HEK293 (cell line): ENCODE results near the gene GPN3.

ENCODE experiments used
- BCL11B ChIP-seq: fragments of 450-650 bp; formaldehyde crosslinking; IDR thresholded peaks from 2 replicates; pipeline ENCODE4 v1.5.1; 2016; ENCODE audit warnings: low read depth, missing biosample characterization, missing genetic modification characterization
- FEZF1 ChIP-seq: fragments of 450-650 bp; formaldehyde crosslinking; IDR thresholded peaks from 2 replicates; pipeline ENCODE4 v1.5.1; 2016; ENCODE audit warnings: missing biosample characterization, missing genetic modification characterization
- HOXC10 ChIP-seq: sonication (generic); formaldehyde crosslinking; IDR thresholded peaks from 2 replicates; pipeline ENCODE4 v1.8.1; 2023; ENCODE audit warnings: mild to moderate bottlenecking, missing genetic modification reagents
- RBAK ChIP-seq: fragments of 450-650 bp; formaldehyde crosslinking; IDR thresholded peaks from 2 replicates; pipeline ENCODE4 v1.5.1; 2016; ENCODE audit warnings: missing biosample characterization, missing genetic modification characterization
- ZBTB17 ChIP-seq: fragments of 450-650 bp; formaldehyde crosslinking; IDR thresholded peaks from 2 replicates; pipeline ENCODE4 v1.5.1; 2016; ENCODE audit warnings: missing biosample characterization, missing genetic modification characterization
- ZBTB21 ChIP-seq: fragments of 450-650 bp; formaldehyde crosslinking; IDR thresholded peaks from 2 replicates; pipeline ENCODE4 v1.5.1; 2017; ENCODE audit warnings: missing biosample characterization, missing genetic modification characterization
- ZEB2 ChIP-seq: fragments of 450-650 bp; formaldehyde crosslinking; IDR thresholded peaks from 2 replicates; pipeline ENCODE4 v1.5.1; 2016; ENCODE audit warnings: missing biosample characterization, missing genetic modification characterization
- ZFP37 ChIP-seq: fragments of 450-650 bp; formaldehyde crosslinking; IDR thresholded peaks from 2 replicates; pipeline ENCODE4 v1.5.1; 2016; ENCODE audit warnings: missing biosample characterization, missing genetic modification characterization
- ZFP69B ChIP-seq: fragments of 450-650 bp; formaldehyde crosslinking; IDR thresholded peaks from 2 replicates; pipeline ENCODE4 v1.5.1; 2016; ENCODE audit warnings: missing biosample characterization, missing genetic modification characterization
- ZNF121 ChIP-seq: fragments of 450-650 bp; formaldehyde crosslinking; IDR thresholded peaks from 2 replicates; pipeline ENCODE4 v1.5.1; 2016; ENCODE audit warnings: missing biosample characterization, missing genetic modification characterization
- ZNF148 ChIP-seq: fragments of 450-650 bp; formaldehyde crosslinking; IDR thresholded peaks from 2 replicates; pipeline ENCODE4 v1.5.0; 2017; ENCODE audit warnings: missing biosample characterization, missing genetic modification characterization, borderline replicate concordance
- ZNF157 ChIP-seq: fragments of 450-650 bp; formaldehyde crosslinking; IDR thresholded peaks from 2 replicates; pipeline ENCODE4 v1.5.1; 2016; ENCODE audit warnings: missing biosample characterization, missing genetic modification characterization
- ZNF19 ChIP-seq: fragments of 450-650 bp; formaldehyde crosslinking; IDR thresholded peaks from 2 replicates; pipeline ENCODE4; 2016; ENCODE audit warnings: missing biosample characterization, missing genetic modification characterization, low read depth
- ZNF223 ChIP-seq: fragments of 450-650 bp; formaldehyde crosslinking; IDR thresholded peaks from 2 replicates; pipeline ENCODE4 v1.5.1; 2016; ENCODE audit warnings: missing biosample characterization, missing genetic modification characterization
- ZNF23 ChIP-seq: fragments of 450-650 bp; formaldehyde crosslinking; IDR thresholded peaks from 2 replicates; pipeline ENCODE4 v1.5.1; 2016; ENCODE audit warnings: missing biosample characterization, missing genetic modification characterization, borderline replicate concordance
- ZNF248 ChIP-seq: fragments of 450-650 bp; formaldehyde crosslinking; IDR thresholded peaks from 2 replicates; pipeline ENCODE4 v1.5.1; 2017; ENCODE audit warnings: missing biosample characterization, missing genetic modification characterization
- ZNF302 ChIP-seq: fragments of 450-650 bp; formaldehyde crosslinking; IDR thresholded peaks from 2 replicates; pipeline ENCODE4 v1.5.1; 2016; ENCODE audit warnings: missing biosample characterization, missing genetic modification characterization, low read depth
- ZNF324 ChIP-seq: fragments of 450-650 bp; formaldehyde crosslinking; IDR thresholded peaks from 2 replicates; pipeline ENCODE4 v1.5.1; 2016; ENCODE audit warnings: missing biosample characterization, missing genetic modification characterization
- ZNF341 ChIP-seq: fragments of 450-650 bp; formaldehyde crosslinking; IDR thresholded peaks from 2 replicates; pipeline ENCODE4; 2016; ENCODE audit warnings: low read depth, missing biosample characterization, missing genetic modification characterization
- ZNF350 ChIP-seq: fragments of 450-650 bp; formaldehyde crosslinking; IDR thresholded peaks from 2 replicates; pipeline ENCODE4 v1.5.0; 2017; ENCODE audit warnings: missing biosample characterization, mild to moderate bottlenecking, missing genetic modification characterization
- ZNF366 ChIP-seq: fragments of 450-650 bp; formaldehyde crosslinking; conservative IDR thresholded peaks from 2 replicates; pipeline ENCODE4 v1.5.1; 2016; ENCODE audit warnings: missing biosample characterization, missing genetic modification characterization
- ZNF404 ChIP-seq: fragments of 450-650 bp; formaldehyde crosslinking; IDR thresholded peaks from 2 replicates; pipeline ENCODE4 v1.5.1; 2017; ENCODE audit warnings: missing biosample characterization, missing genetic modification characterization
- ZNF423 ChIP-seq: fragments of 450-650 bp; formaldehyde crosslinking; IDR thresholded peaks from 2 replicates; pipeline ENCODE4 v1.5.1; 2016; ENCODE audit warnings: missing biosample characterization, missing genetic modification characterization
- ZNF521 ChIP-seq: fragments of 450-650 bp; formaldehyde crosslinking; IDR thresholded peaks from 2 replicates; pipeline ENCODE4 v1.5.1; 2017; ENCODE audit warnings: missing biosample characterization, mild to moderate bottlenecking, missing genetic modification characterization
- ZNF548 ChIP-seq: fragments of 450-650 bp; formaldehyde crosslinking; IDR thresholded peaks from 2 replicates; pipeline ENCODE4 v1.5.1; 2016; ENCODE audit warnings: missing biosample characterization, missing genetic modification characterization
- ZNF555 ChIP-seq: fragments of 450-650 bp; formaldehyde crosslinking; conservative IDR thresholded peaks from 2 replicates; pipeline ENCODE4 v1.5.1; 2017; ENCODE audit warnings: missing biosample characterization, mild to moderate bottlenecking, missing genetic modification characterization, inconsistent platforms
- ZNF560 ChIP-seq: fragments of 450-650 bp; formaldehyde crosslinking; IDR thresholded peaks from 2 replicates; pipeline ENCODE4 v1.5.1; 2017; ENCODE audit warnings: missing biosample characterization, missing genetic modification characterization, borderline replicate concordance
- ZNF624 ChIP-seq: fragments of 450-650 bp; formaldehyde crosslinking; IDR thresholded peaks from 2 replicates; pipeline ENCODE4 v1.5.1; 2017; ENCODE audit warnings: missing biosample characterization, missing genetic modification characterization
- ZNF629 ChIP-seq: fragments of 450-650 bp; formaldehyde crosslinking; IDR thresholded peaks from 2 replicates; pipeline ENCODE4 v1.5.1; 2017; ENCODE audit warnings: missing biosample characterization, missing genetic modification characterization
- ZNF677 ChIP-seq: fragments of 450-650 bp; IDR thresholded peaks from 2 replicates; pipeline ENCODE4 v1.5.0; 2018; ENCODE audit warnings: missing biosample characterization, mild to moderate bottlenecking, missing genetic modification characterization, moderate library complexity
- TF ChIP-seq, protein P1 (sequence below): fragments of 450-650 bp; formaldehyde crosslinking; IDR thresholded peaks from 2 replicates; pipeline ENCODE4 v1.5.1; 2016; ENCODE audit warnings: missing biosample characterization, missing genetic modification characterization
- TF ChIP-seq, protein P2 (sequence below): fragments of 450-650 bp; formaldehyde crosslinking; IDR thresholded peaks from 2 replicates; pipeline ENCODE4 v1.5.1; 2016; ENCODE audit warnings: missing biosample characterization, missing genetic modification characterization
- TF ChIP-seq, protein P3 (sequence below): fragments of 450-650 bp; IDR thresholded peaks from 2 replicates; pipeline ENCODE4 v1.5.1; 2018; ENCODE audit warnings: missing biosample characterization, missing genetic modification characterization

GPN3 gene

DNA sequence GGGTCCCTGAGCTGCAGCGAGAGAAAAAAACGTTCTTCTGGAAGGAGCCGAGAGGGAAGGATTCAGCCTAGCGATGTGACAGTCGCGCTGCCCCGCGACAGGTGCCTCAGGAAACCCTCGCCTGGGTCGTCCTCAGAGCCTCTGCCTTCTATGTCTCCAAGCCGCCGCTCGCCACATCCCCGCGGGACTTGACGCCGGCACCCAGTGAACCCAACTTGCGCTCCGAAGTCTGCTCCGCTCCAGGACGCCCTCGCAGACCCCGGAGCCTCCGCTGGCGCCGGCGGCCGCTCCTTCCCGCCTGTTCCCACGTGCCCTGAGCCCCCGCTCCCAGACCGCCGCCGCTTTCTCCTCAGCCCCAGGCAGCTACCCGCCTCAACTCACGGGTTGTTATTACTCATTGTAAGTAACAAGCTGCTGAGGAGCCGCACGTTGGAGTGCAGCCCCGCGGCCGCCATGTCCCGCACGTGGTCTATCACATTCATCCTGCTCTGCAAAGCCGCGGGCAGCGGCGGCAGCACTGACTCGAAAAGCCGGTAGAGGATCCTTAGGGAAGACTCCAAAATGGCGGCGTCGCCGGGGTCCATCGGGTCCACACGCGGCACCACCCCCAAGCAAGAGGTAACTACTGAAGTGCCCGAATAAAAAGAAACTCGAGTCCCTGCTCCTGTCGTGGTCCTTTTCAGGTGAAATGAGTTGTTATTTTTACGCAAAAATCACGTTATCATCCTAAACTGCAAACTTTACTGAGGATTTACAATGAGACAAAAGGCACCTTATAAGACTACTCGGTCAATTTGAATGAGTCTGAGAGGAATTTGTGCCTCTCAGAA is 64.7 kb downstream of the GPN3 start, which contains the start of gene ANAPC7 (continued):
- TF ChIP-seq ZNF404 (no peak), ZNF23 (tag by site-specific recombination) (no peak), RBAK (tag by site-specific recombination) (no peak), ZFP69B (tag by site-specific recombination) (no peak), ZNF302 (tag by site-specific recombination) (0 out of 2 replicates have a peak, but pooled peaks have one; percentile 20), ZNF677 (tag by site-specific recombination) (no peak), ZNF121 (tag by site-specific recombination) (no peak), ZNF19 (tag by site-specific recombination) (no peak), ZNF341 (tag by site-specific recombination) (peak; percentile 38; the same call in 1 of the 2 replicates), ZFP37 (peak; percentile 24; the same call in 1 of the 2 replicates), ZNF350 (tag by site-specific recombination) (no peak), ZEB2 (tag by site-specific recombination) (peak; percentile 70), ZNF521 (tag by site-specific recombination) (no peak), ZBTB17 (tag by site-specific recombination) (peak; percentile 31; the same call in 1 of the 2 replicates), ZNF148 (no peak), ZNF366 (tag by site-specific recombination) (no peak), ZNF555 (no peak), ZNF624 (tag by site-specific recombination) (no peak), ZNF223 (tag by site-specific recombination) (no peak), ZNF423 (tag by site-specific recombination) (no peak), FEZF1 (tag by site-specific recombination) (no peak), ZBTB21 (tag by site-specific recombination) (no peak), ZNF157 (tag by site-specific recombination) (no peak), ZNF548 (tag by site-specific recombination) (no peak), ZNF629 (tag by site-specific recombination) (no peak), ZNF248 (no peak), BCL11B (tag by site-specific recombination) (no peak), ZNF560 (no peak), ZNF324 (no peak), HOXC10 (no peak)
- TF ChIP-seq, protein P1, sequence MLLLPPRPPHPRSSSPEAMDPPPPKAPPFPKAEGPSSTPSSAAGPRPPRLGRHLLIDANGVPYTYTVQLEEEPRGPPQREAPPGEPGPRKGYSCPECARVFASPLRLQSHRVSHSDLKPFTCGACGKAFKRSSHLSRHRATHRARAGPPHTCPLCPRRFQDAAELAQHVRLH (tag by site-specific recombination) = no peak
- TF ChIP-seq, protein P2, sequence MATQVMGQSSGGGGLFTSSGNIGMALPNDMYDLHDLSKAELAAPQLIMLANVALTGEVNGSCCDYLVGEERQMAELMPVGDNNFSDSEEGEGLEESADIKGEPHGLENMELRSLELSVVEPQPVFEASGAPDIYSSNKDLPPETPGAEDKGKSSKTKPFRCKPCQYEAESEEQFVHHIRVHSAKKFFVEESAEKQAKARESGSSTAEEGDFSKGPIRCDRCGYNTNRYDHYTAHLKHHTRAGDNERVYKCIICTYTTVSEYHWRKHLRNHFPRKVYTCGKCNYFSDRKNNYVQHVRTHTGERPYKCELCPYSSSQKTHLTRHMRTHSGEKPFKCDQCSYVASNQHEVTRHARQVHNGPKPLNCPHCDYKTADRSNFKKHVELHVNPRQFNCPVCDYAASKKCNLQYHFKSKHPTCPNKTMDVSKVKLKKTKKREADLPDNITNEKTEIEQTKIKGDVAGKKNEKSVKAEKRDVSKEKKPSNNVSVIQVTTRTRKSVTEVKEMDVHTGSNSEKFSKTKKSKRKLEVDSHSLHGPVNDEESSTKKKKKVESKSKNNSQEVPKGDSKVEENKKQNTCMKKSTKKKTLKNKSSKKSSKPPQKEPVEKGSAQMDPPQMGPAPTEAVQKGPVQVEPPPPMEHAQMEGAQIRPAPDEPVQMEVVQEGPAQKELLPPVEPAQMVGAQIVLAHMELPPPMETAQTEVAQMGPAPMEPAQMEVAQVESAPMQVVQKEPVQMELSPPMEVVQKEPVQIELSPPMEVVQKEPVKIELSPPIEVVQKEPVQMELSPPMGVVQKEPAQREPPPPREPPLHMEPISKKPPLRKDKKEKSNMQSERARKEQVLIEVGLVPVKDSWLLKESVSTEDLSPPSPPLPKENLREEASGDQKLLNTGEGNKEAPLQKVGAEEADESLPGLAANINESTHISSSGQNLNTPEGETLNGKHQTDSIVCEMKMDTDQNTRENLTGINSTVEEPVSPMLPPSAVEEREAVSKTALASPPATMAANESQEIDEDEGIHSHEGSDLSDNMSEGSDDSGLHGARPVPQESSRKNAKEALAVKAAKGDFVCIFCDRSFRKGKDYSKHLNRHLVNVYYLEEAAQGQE (tag by site-specific recombination) = 0 out of 2 replicates have a peak, but pooled peaks have one; percentile 12
- TF ChIP-seq, protein P3, sequence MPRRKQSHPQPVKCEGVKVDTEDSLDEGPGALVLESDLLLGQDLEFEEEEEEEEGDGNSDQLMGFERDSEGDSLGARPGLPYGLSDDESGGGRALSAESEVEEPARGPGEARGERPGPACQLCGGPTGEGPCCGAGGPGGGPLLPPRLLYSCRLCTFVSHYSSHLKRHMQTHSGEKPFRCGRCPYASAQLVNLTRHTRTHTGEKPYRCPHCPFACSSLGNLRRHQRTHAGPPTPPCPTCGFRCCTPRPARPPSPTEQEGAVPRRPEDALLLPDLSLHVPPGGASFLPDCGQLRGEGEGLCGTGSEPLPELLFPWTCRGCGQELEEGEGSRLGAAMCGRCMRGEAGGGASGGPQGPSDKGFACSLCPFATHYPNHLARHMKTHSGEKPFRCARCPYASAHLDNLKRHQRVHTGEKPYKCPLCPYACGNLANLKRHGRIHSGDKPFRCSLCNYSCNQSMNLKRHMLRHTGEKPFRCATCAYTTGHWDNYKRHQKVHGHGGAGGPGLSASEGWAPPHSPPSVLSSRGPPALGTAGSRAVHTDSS (tag by site-specific recombination) = no peak
